TTC549 (cell line): ENCODE results near the gene ODR4.
"Not testable (repeated sequence)": the region's sequence is repeated elsewhere in the genome, so short reads cannot be mapped to it uniquely, and the experiment has no call there.

Experiments
- FAIRE-seq: peaks from 2 replicates; lab custom pipeline; 2012; peaks lifted over from hg19 to GRCh38; lab: Jason Lieb, UNC

Gene ODR4

GRCh38 chr1:186375152-186375928 lies at the start of gene ODR4, which contains the start of gene TPR:
TSS of gene ODR4 (plus strand) at chr1:186375838. CDS start at chr1:186379786, 3,948 bp downstream.
TSS of gene TPR (minus strand) at chr1:186375253. CDS start at chr1:186375028, 225 bp downstream.
- peak; percentile 98 for FAIRE-seq

GRCh38 chr1:186326009-186326408 lies 49.6 kb upstream of the ODR4 start:
- no peak for FAIRE-seq

- FAIRE-seq = no peak
Observed at GRCh38 chr1:186327331-186327730, 48.3 kb upstream of the ODR4 start.

- FAIRE-seq = peak; percentile 70
Observed at GRCh38 chr1:186330758-186331157, 44.9 kb upstream of the ODR4 start.

- peak; percentile 94 for FAIRE-seq
Observed at GRCh38 chr1:186337554-186337953, 38.1 kb upstream of the ODR4 start.

- FAIRE-seq = peak; percentile 78
Observed at GRCh38 chr1:186340772-186341171, 34.9 kb upstream of the ODR4 start.

GRCh38 chr1:186347837-186348691 lies 27.6 kb upstream of the ODR4 start:
- not testable (repeated sequence) for FAIRE-seq

- FAIRE-seq = no peak
Observed at GRCh38 chr1:186374303-186375151, 1.1 kb upstream of the ODR4 start.

- FAIRE-seq = no peak
Observed at GRCh38 chr1:186375929-186376319, 286 bp downstream of the ODR4 start.

- FAIRE-seq = no peak
Observed at GRCh38 chr1:186386725-186387383, 11.2 kb downstream of the ODR4 start.

- FAIRE-seq = peak; percentile 92
Observed at GRCh38 chr1:186390925-186391324, 15.3 kb downstream of the ODR4 start.

- FAIRE-seq = no peak
Observed at GRCh38 chr1:186391841-186392240, 16.2 kb downstream of the ODR4 start.

- not testable (repeated sequence) for FAIRE-seq
Observed at GRCh38 chr1:186392711-186393110, 17.1 kb downstream of the ODR4 start.

GRCh38 chr1:186401446-186401845 lies 25.8 kb downstream of the ODR4 start:
- not testable (repeated sequence) for FAIRE-seq

GRCh38 chr1:186403632-186404031 lies 28.0 kb downstream of the ODR4 start:
- FAIRE-seq = no peak

GRCh38 chr1:186404454-186405051 lies 28.9 kb downstream of the ODR4 start:
- FAIRE-seq = peak; percentile 98

GRCh38 chr1:186409091-186409490 lies 33.5 kb downstream of the ODR4 start:
- no peak for FAIRE-seq

GRCh38 chr1:186413319-186413718 lies 37.7 kb downstream of the ODR4 start:
- FAIRE-seq = peak; percentile 7

- no peak for FAIRE-seq
Observed at GRCh38 chr1:186418503-186418902, 42.9 kb downstream of the ODR4 start.

- peak; percentile 40 for FAIRE-seq
Observed at GRCh38 chr1:186420311-186420710, 44.7 kb downstream of the ODR4 start.

- FAIRE-seq = peak; percentile 94
Observed at GRCh38 chr1:186420923-186421322, 45.3 kb downstream of the ODR4 start.
